Measurements from ENCODE around the gene TEX14. TPM values are rescaled to one million over a fixed set of nuclear protein-coding genes. Genes with fewer than 3 reads are reported as not detected.

The TEX14 gene
- total and polyA plus RNA-seq, 10 of the 15 experiments (the other 5 are each of a cell fraction or from before 2014, with no cell fraction given): 0.15 to 1.3 (median 0.66) TPM

- Histone ChIP-seq H3K79me2 (ENCODE audit: control insufficient read depth, insufficient read depth, low read length) (no peaks in the 10 kb centered on the region), H3K27me3 (replicated peaks in 1 of 2; ENCODE audit: control insufficient read depth in 2 of 2, insufficient read depth in 2 of 2, low read length in 1 of 2) (no peaks in the 10 kb centered on the region), H3K9ac (ENCODE audit: control insufficient read depth, insufficient read depth, low read length) (no peak overlapping the region), H4K20me1 (ENCODE audit: control insufficient read depth, insufficient read depth) (no peaks in the 10 kb centered on the region), H3K36me3 (ENCODE audit: control insufficient read depth in 2 of 2, insufficient read depth in 2 of 2, low read length in 1 of 2) (no peaks in the 10 kb centered on the region), H3K4me2 (ENCODE audit: control insufficient read depth, insufficient read depth) (no peak overlapping the region), H2AFZ (ENCODE audit: control insufficient read depth, low read depth, low read length) (no peak overlapping the region), H3K27ac (ENCODE audit: control insufficient read depth, insufficient read depth) (no peak overlapping the region), H3K9me3 (replicated peaks; ENCODE audit: control insufficient read depth, insufficient read depth, low read length) (no peaks in the 10 kb centered on the region), H3K4me1 (ENCODE audit: control insufficient read depth, insufficient read depth, low read length) (no peaks in the 10 kb centered on the region), H3K4me3 (no peak overlapping the region)
- in situ Hi-C loops (cut with MboI): no loop called here
- intact Hi-C loops (cut with micrococcal nuclease; ENCODE audit: unreplicated experiment): no loop called here
- FAIRE-seq: no peak
- ChIA-PET POLR2A (no interaction called here), RAD21 (ENCODE audit: unreplicated experiment) (no interaction called here), SMC1A (ENCODE audit: uncharacterized antibody, unreplicated experiment) (interaction anchor here (0.7 kb wide), 1 partner anchor 93 kb away, joined by 3 read pairs; no protein-coding TSS in a partner anchor), CTCF (no interaction called here)
- no peak for DNase-seq (ENCODE audit: low read depth, low spot score)
- ATAC-seq: no peak
- BruUV-seq (replicated peaks): no TSS peak
- WGBS (ENCODE audit: insufficient coverage, insufficient replicate concordance, low lambda C conversion rate, missing lambda C conversion rate): 62% methylated on average over 6 of the region's 6 CpGs
- TF ChIP-seq CTCF (IDR thresholded peaks at IDR 0.05 in 2 of 3, conservative IDR thresholded peaks at IDR 0.05 in 1 of 3; ENCODE audit: control insufficient read depth in 2 of 3, extremely low read depth in 1 of 3, insufficient read depth in 1 of 3, low read depth in 3 of 3, low read length in 3 of 3): no peak
- no peak for TF ChIP-seq NFXL1 (IDR thresholded peaks at IDR 0.05; ENCODE audit: borderline replicate concordance)
- no peak for TF ChIP-seq FOS (IDR thresholded peaks at IDR 0.05; ENCODE audit: borderline replicate concordance, extremely low read depth, insufficient read length)
- TF ChIP-seq SMAD5 (IDR thresholded peaks at IDR 0.05; ENCODE audit: low read depth): no peak
- no peak for TF ChIP-seq NR2C1 (IDR thresholded peaks at IDR 0.05)
- no peak for TF ChIP-seq CBX3 (IDR thresholded peaks at IDR 0.05; ENCODE audit: borderline replicate concordance, low read depth)
- TF ChIP-seq, protein P1, sequence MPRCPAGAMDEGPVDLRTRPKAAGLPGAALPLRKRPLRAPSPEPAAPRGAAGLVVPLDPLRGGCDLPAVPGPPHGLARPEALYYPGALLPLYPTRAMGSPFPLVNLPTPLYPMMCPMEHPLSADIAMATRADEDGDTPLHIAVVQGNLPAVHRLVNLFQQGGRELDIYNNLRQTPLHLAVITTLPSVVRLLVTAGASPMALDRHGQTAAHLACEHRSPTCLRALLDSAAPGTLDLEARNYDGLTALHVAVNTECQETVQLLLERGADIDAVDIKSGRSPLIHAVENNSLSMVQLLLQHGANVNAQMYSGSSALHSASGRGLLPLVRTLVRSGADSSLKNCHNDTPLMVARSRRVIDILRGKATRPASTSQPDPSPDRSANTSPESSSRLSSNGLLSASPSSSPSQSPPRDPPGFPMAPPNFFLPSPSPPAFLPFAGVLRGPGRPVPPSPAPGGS (IDR thresholded peaks at IDR 0.05; ENCODE audit: borderline replicate concordance, insufficient read depth, low read depth, low read length, poor library complexity, severe bottlenecking): no peak
- no peak for TF ChIP-seq HDGF (IDR thresholded peaks at IDR 0.05)
- no peak for TF ChIP-seq ZBTB4 (CRISPR knock-in tag; IDR thresholded peaks at IDR 0.05)
- TF ChIP-seq CUX1 (IDR thresholded peaks at IDR 0.05; ENCODE audit: insufficient replicate concordance, low read depth, low read length): no peak
- TF ChIP-seq POLR2AphosphoS2 (IDR thresholded peaks at IDR 0.05; ENCODE audit: low read depth, low read length): no peak
- TF ChIP-seq DPF2 (IDR thresholded peaks at IDR 0.05): no peak
- TF ChIP-seq TCF12 (IDR thresholded peaks at IDR 0.05; ENCODE audit: low read depth, low read length): no peak
Measured at GRCh38 chr17:58591455-58591854, 100.4 kb downstream of the TEX14 start.

Data from GM12878 (cell line).